HepG2 (cell line): ENCODE measurements around the gene STEAP2. TPM values are rescaled to one million over a fixed set of nuclear protein-coding genes. Genes with fewer than 3 reads are reported as not detected.
A peak's percentile ranks its signal among the peaks of the same experiment; 100 is the strongest.

Experiments used
- E2F5 ChIP-seq: sonication (generic); formaldehyde crosslinking; conservative IDR thresholded peaks from 2 replicates; pipeline ENCODE4 v1.4.0; 2020; ENCODE audit warnings: missing genetic modification reagents
- FIP1L1 ChIP-seq: fragments of 200-400 bp; formaldehyde crosslinking; IDR thresholded peaks from 2 replicates; pipeline ENCODE4 v1.6.1; 2018; ENCODE audit warnings: low read depth, mild to moderate bottlenecking, low read length, moderate library complexity, borderline replicate concordance; ENCODE audit not compliant: insufficient read depth
- FOXM1 ChIP-seq: sonication (generic); formaldehyde crosslinking; IDR thresholded peaks from 2 replicates; pipeline ENCODE4 v1.5.0; 2020; ENCODE audit warnings: missing genetic modification reagents
- GABPB1 ChIP-seq: IDR thresholded peaks from 2 replicates; pipeline ENCODE4 v1.6.1; 2016; ENCODE audit warnings: mild to moderate bottlenecking, missing genetic modification reagents, moderate library complexity, missing compliant biosample characterization
- PBX3 ChIP-seq: sonication (generic); formaldehyde crosslinking; IDR thresholded peaks from 2 replicates; pipeline ENCODE4 v1.8.1; 2023; ENCODE audit warnings: missing genetic modification reagents, inconsistent platforms, borderline replicate concordance
- PHF5A ChIP-seq: IDR thresholded peaks from one replicate; pipeline ENCODE4 v1.6.1; 2018; ENCODE audit warnings: low read depth, missing genetic modification reagents; ENCODE audit not compliant: unreplicated experiment
- SETDB1 ChIP-seq: sonication (generic); formaldehyde crosslinking; IDR thresholded peaks from 2 replicates; pipeline ENCODE4 v1.5.1; 2020; ENCODE audit warnings: missing genetic modification reagents, mild to moderate bottlenecking, borderline replicate concordance
- SP1 ChIP-seq, 2 experiments: fragments of 450-650 bp in 1 of 2; sonication (generic) in 1 of 2; formaldehyde crosslinking in 1 of 2; IDR thresholded peaks; 2 replicates each; pipeline versions ENCODE4 v1.4.0 to v1.6.1; 2016 to 2020; ENCODE audit warnings: missing genetic modification reagents in 1 of 2
- TOE1 ChIP-seq: sonication (generic); formaldehyde crosslinking; IDR thresholded peaks from 2 replicates; pipeline ENCODE4 v1.4.0; 2020; ENCODE audit warnings: mild to moderate bottlenecking, missing genetic modification reagents
- ZNF207 ChIP-seq: fragments of 450-650 bp; IDR thresholded peaks from 2 replicates; pipeline ENCODE4 v1.6.1; 2016; ENCODE audit warnings: antibody characterized with exemption, borderline replicate concordance
- ZNF235 ChIP-seq: sonication (generic); formaldehyde crosslinking; IDR thresholded peaks from 2 replicates; pipeline ENCODE4 v1.8.1; 2023; ENCODE audit warnings: mild to moderate bottlenecking, missing genetic modification reagents, borderline replicate concordance
- ZNF431 ChIP-seq: sonication (generic); formaldehyde crosslinking; IDR thresholded peaks from 2 replicates; pipeline ENCODE4 v1.9.0; 2022; ENCODE audit warnings: missing genetic modification reagents, low read depth, mild to moderate bottlenecking, borderline replicate concordance
- ZNF552 ChIP-seq: sonication (generic); formaldehyde crosslinking; IDR thresholded peaks from 2 replicates; pipeline ENCODE4 v1.9.0; 2022; ENCODE audit warnings: missing genetic modification reagents, mild to moderate bottlenecking, borderline replicate concordance
- ZNF576 ChIP-seq: sonication (generic); formaldehyde crosslinking; IDR thresholded peaks from 2 replicates; pipeline ENCODE4 v1.4.0; 2020; ENCODE audit warnings: mild to moderate bottlenecking, missing genetic modification reagents
- ZNF775 ChIP-seq: sonication (generic); formaldehyde crosslinking; IDR thresholded peaks from 2 replicates; pipeline ENCODE4 v1.4.0; 2020; ENCODE audit warnings: missing genetic modification reagents, mild to moderate bottlenecking, moderate library complexity, borderline replicate concordance
- polyA plus RNA-seq, 8 experiments: library from polyadenylated mRNA; depleted of rRNA in 3 of 8; stranded (reverse) in 7 of 8; unstranded in 1 of 8; fragments of >200 nt; fragmentation: Illumina TruSeq in 4 of 8; extraction: Trizol in 4 of 8; gene quantifications; 2 replicates each; pipeline versions ENCODE4 v1.2.1 to v1.2.3, GENCODE V29; 2011 to 2016; ENCODE audit warnings: low read depth in 4 of 8, missing spikeins in 1 of 8, mixed read lengths in 1 of 8; ENCODE audit not compliant: insufficient read depth in 1 of 8
- total RNA-seq, 5 experiments: library from RNA; depleted of rRNA; stranded (reverse); fragments of >200 nt; fragmentation: Illumina TruSeq; extraction: Trizol; gene quantifications; 2 replicates each; pipeline ENCODE4 v1.2.3, GENCODE V29; 2016; ENCODE audit warnings: low read depth in 1 of 5
- TF ChIP-seq, protein P1 (sequence below): sonication (generic); formaldehyde crosslinking; IDR thresholded peaks from 2 replicates; pipeline ENCODE4 v1.5.1; 2020; ENCODE audit warnings: missing genetic modification reagents, mild to moderate bottlenecking, borderline replicate concordance
- TF ChIP-seq, protein P2 (sequence below): sonication (generic); formaldehyde crosslinking; IDR thresholded peaks from 2 replicates; pipeline ENCODE4 v1.4.0; 2020; ENCODE audit warnings: missing genetic modification reagents

Gene STEAP2
- total and polyA plus RNA-seq, 2 of the 13 experiments (the other 11 are each of a cell fraction or from before 2014, with no cell fraction given): 4.3 to 4.4 TPM

- TF ChIP-seq, protein P1, sequence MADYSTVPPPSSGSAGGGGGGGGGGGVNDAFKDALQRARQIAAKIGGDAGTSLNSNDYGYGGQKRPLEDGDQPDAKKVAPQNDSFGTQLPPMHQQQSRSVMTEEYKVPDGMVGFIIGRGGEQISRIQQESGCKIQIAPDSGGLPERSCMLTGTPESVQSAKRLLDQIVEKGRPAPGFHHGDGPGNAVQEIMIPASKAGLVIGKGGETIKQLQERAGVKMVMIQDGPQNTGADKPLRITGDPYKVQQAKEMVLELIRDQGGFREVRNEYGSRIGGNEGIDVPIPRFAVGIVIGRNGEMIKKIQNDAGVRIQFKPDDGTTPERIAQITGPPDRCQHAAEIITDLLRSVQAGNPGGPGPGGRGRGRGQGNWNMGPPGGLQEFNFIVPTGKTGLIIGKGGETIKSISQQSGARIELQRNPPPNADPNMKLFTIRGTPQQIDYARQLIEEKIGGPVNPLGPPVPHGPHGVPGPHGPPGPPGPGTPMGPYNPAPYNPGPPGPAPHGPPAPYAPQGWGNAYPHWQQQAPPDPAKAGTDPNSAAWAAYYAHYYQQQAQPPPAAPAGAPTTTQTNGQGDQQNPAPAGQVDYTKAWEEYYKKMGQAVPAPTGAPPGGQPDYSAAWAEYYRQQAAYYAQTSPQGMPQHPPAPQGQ (CRISPR knock-in tag): no peak
- TF ChIP-seq SP1 (IDR thresholded peaks at IDR 0.05) (no peak), SP1 (CRISPR knock-in tag; IDR thresholded peaks at IDR 0.05) (peak; percentile 91), FIP1L1 (no peak), ZNF775 (CRISPR knock-in tag) (peak; percentile 76; the same call in 1 of the 2 replicates), ZNF552 (CRISPR knock-in tag) (no peak), ZNF431 (CRISPR knock-in tag) (no peak; the same call in 1 of the 2 replicates), TOE1 (CRISPR knock-in tag) (no peak), PHF5A (CRISPR knock-in tag) (peak; percentile 58), E2F5 (CRISPR knock-in tag) (no peak), GABPB1 (CRISPR knock-in tag) (peak; percentile 70), ZNF207 (no peak), PBX3 (CRISPR knock-in tag) (no peak), FOXM1 (no peak), ZNF235 (CRISPR knock-in tag) (peak; percentile 83; the same call in 1 of the 2 replicates), ZNF576 (CRISPR knock-in tag) (0 out of 2 replicates have a peak, but pooled peaks have one; percentile 34), SETDB1 (CRISPR knock-in tag) (no peak)
- TF ChIP-seq, protein P2, sequence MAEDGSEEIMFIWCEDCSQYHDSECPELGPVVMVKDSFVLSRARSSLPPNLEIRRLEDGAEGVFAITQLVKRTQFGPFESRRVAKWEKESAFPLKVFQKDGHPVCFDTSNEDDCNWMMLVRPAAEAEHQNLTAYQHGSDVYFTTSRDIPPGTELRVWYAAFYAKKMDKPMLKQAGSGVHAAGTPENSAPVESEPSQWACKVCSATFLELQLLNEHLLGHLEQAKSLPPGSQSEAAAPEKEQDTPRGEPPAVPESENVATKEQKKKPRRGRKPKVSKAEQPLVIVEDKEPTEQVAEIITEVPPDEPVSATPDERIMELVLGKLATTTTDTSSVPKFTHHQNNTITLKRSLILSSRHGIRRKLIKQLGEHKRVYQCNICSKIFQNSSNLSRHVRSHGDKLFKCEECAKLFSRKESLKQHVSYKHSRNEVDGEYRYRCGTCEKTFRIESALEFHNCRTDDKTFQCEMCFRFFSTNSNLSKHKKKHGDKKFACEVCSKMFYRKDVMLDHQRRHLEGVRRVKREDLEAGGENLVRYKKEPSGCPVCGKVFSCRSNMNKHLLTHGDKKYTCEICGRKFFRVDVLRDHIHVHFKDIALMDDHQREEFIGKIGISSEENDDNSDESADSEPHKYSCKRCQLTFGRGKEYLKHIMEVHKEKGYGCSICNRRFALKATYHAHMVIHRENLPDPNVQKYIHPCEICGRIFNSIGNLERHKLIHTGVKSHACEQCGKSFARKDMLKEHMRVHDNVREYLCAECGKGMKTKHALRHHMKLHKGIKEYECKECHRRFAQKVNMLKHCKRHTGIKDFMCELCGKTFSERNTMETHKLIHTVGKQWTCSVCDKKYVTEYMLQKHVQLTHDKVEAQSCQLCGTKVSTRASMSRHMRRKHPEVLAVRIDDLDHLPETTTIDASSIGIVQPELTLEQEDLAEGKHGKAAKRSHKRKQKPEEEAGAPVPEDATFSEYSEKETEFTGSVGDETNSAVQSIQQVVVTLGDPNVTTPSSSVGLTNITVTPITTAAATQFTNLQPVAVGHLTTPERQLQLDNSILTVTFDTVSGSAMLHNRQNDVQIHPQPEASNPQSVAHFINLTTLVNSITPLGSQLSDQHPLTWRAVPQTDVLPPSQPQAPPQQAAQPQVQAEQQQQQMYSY: no peak
These were observed 33.6 kb downstream of the STEAP2 start, which contains the start of gene CFAP69 (continued) for GRCh38 chr7:90244909-90245851.
